CD14-positive monocyte (primary cell): ENCODE results near the gene SYNGR4. TPM values are rescaled to one million over a fixed set of nuclear protein-coding genes. Genes with fewer than 3 reads are reported as not detected.

Source experiments
- DNase-seq, 3 donors: peaks; one replicate each; pipeline ENCODE4 v3.0.0-alpha.2; 2011 to 2022
- H2AFZ ChIP-seq: 2 replicates; pipeline ENCODE4 v1.6.0; 2012; ENCODE audit warnings: mild to moderate bottlenecking, low read depth, low read length, inconsistent platforms; ENCODE audit not compliant: insufficient read depth, poor library complexity, severe bottlenecking
- H3K27ac ChIP-seq, 2 donors: 1 replicate in 1 of 2; 2 replicates in 1 of 2; pipeline ENCODE4 v1.5.1; 2012 to 2013; ENCODE audit warnings: low read length in 2 of 2, control low read depth in 1 of 2, inconsistent platforms in 1 of 2, low read depth in 1 of 2, mild to moderate bottlenecking in 1 of 2
- H3K27me3 ChIP-seq, 2 donors: one replicate each; pipeline versions ENCODE4 v1.6.0 to v1.6.1; 2011 to 2013; ENCODE audit warnings: low read length in 2 of 2; ENCODE audit not compliant: control insufficient read depth in 2 of 2, insufficient read depth in 2 of 2
- H3K36me3 ChIP-seq, 2 donors: replicated peaks in 1 of 2; 1 replicate in 1 of 2; 2 replicates in 1 of 2; pipeline versions ENCODE4 v1.5.1 to v1.6.1; 2012 to 2013; ENCODE audit warnings: low read length in 2 of 2, control low read depth in 1 of 2, inconsistent platforms in 1 of 2, mild to moderate bottlenecking in 1 of 2; ENCODE audit not compliant: insufficient read depth in 2 of 2, control insufficient read depth in 1 of 2
- H3K4me1 ChIP-seq, 2 donors: 1 replicate in 1 of 2; 2 replicates in 1 of 2; pipeline versions ENCODE4 v1.5.1 to v1.6.1; 2012 to 2013; ENCODE audit warnings: low read length in 2 of 2, control low read depth in 1 of 2, inconsistent platforms in 1 of 2, mild to moderate bottlenecking in 1 of 2, moderate library complexity in 1 of 2; ENCODE audit not compliant: insufficient read depth in 2 of 2, control insufficient read depth in 1 of 2
- H3K4me2 ChIP-seq: replicated peaks from 2 replicates; pipeline ENCODE3; 2012; ENCODE audit warnings: low read length, moderate library complexity, mild to moderate bottlenecking; ENCODE audit not compliant: poor library complexity, severe bottlenecking; ENCODE audit errors: extremely low read depth
- H3K4me3 ChIP-seq, 3 experiments: fragments of 200-600 bp in 1 of 3; sonication (generic) in 1 of 3; replicated peaks in 1 of 3; 1 replicate in 2 of 3; 2 replicates in 1 of 3; pipeline ENCODE4 v1.5.1; 2011 to 2013; ENCODE audit warnings: low read length in 3 of 3, mild to moderate bottlenecking in 3 of 3, control low read depth in 2 of 3, low read depth in 2 of 3, inconsistent platforms in 1 of 3, moderate library complexity in 1 of 3
- H3K79me2 ChIP-seq: 2 replicates; pipeline ENCODE4 v1.6.0; 2012; ENCODE audit warnings: mild to moderate bottlenecking, control low read depth, inconsistent platforms, low read length, moderate library complexity; ENCODE audit not compliant: insufficient read depth
- H3K9ac ChIP-seq: 2 replicates; pipeline ENCODE4 v1.6.0; 2017; ENCODE audit warnings: low read length, mild to moderate bottlenecking; ENCODE audit not compliant: insufficient read depth, poor library complexity, severe bottlenecking
- H3K9me3 ChIP-seq, 2 donors: replicated peaks in 1 of 2; 1 replicate in 1 of 2; 2 replicates in 1 of 2; pipeline versions ENCODE4 v1.5.1 to v1.6.1; 2012 to 2013; ENCODE audit warnings: low read length in 2 of 2, control low read depth in 1 of 2; ENCODE audit not compliant: control insufficient read depth in 1 of 2, insufficient read depth in 1 of 2
- H4K20me1 ChIP-seq: 2 replicates; pipeline ENCODE4 v1.6.0; 2012; ENCODE audit warnings: mild to moderate bottlenecking, low read length, control low read depth, moderate library complexity; ENCODE audit not compliant: insufficient read depth
- H3K27ac Mint-ChIP-seq, 7 donors: one replicate each; pipeline ENCODE4 v1.8.0; 2020; ENCODE audit warnings: mild to moderate bottlenecking in 7 of 7, mixed read lengths in 7 of 7, moderate library complexity in 6 of 7, inconsistent platforms in 2 of 7
- H3K27me3 Mint-ChIP-seq, 3 donors: one replicate each; pipeline ENCODE4 v1.8.0; 2021 to 2022; ENCODE audit warnings: low read depth in 3 of 3, mild to moderate bottlenecking in 3 of 3, mixed read lengths in 3 of 3, moderate library complexity in 3 of 3, inconsistent platforms in 1 of 3
- H3K36me3 Mint-ChIP-seq, 2 donors: one replicate each; pipeline ENCODE4 v1.8.0; 2020; ENCODE audit warnings: mixed read lengths in 2 of 2, inconsistent platforms in 1 of 2, mild to moderate bottlenecking in 1 of 2
- H3K4me1 Mint-ChIP-seq: one replicate; pipeline ENCODE4 v1.8.0; 2020; ENCODE audit warnings: mild to moderate bottlenecking, mixed read lengths
- H3K4me3 Mint-ChIP-seq, 2 donors: one replicate each; pipeline ENCODE4 v1.8.0; 2020; ENCODE audit warnings: mild to moderate bottlenecking in 2 of 2, mixed read lengths in 2 of 2, moderate library complexity in 1 of 2
- H3K9me3 Mint-ChIP-seq, 7 donors: one replicate each; pipeline ENCODE4 v1.8.0; 2020 to 2022; ENCODE audit warnings: mixed read lengths in 7 of 7, mild to moderate bottlenecking in 6 of 7, moderate library complexity in 6 of 7, inconsistent platforms in 2 of 7
- WGBS: methylation state at CpG from one replicate; pipeline ENCODE4 v1.1.5; 2013; ENCODE audit warnings: missing lambda C conversion rate; ENCODE audit not compliant: insufficient coverage; 5-methylcytosine and 5-hydroxymethylcytosine counted together
- intact Hi-C, 2 donors: fragments of 100-400 bp; cut with micrococcal nuclease; formaldehyde crosslinking; loops; one replicate each; pipeline versions ENCODE4 v1.15.0 to v1.15.1; 2023
- polyA plus RNA-seq, 3 donors: library from polyadenylated mRNA; depleted of rRNA in 1 of 3; unstranded in 2 of 3; stranded (reverse) in 1 of 3; fragments of 300-500 nt in 2 of 3; fragments of >200 nt in 1 of 3; fragmentation: Illumina TruSeq in 2 of 3; gene quantifications; 1 replicate in 2 of 3; 2 replicates in 1 of 3; pipeline ENCODE4 v1.2.3, GENCODE V29; 2012 to 2021
- TF ChIP-seq, protein P1 (sequence below): fragments of 200-600 bp; IDR thresholded peaks from one replicate; pipeline ENCODE4 v1.8.0; 2022; ENCODE audit warnings: antibody characterized with exemption, mild to moderate bottlenecking

Gene SYNGR4
- polyA plus RNA-seq, 3 donors: not detected

DNA sequence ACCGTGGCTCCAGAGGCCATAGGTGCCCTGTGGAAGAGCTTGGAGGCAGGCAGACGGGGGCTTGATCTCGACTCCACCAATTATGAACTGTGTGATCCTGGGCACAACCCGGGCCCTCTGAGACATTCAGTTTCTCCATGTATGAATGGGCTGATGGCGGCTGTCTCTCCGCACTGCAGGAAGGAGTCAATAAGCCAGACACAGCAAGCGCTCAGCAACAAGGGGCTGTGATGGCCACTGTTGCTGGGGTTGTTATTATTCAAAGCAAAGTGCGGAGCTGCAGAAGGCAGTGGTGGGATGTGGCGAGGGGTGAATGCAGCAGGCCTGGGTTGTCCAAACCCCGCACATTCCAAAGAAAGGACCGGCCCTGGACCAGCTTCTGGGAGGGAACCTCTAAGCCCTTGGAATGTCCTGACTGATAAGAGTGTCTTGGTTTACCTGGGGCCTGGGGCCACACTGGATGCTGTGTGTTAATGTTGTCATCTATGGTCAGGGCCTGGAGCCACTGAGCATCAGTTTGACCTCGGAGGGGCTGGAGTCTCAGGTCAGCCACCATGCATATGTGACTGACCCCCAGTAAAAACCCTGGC lies 8.7 kb upstream of the SYNGR4 start:
- Mint-ChIP-seq H3K36me3 (peaks cover 14 to 24% of the 10 kb centered on the region in 2 donors), H3K4me1 (no peaks in the 10 kb centered on the region), H3K27me3 (peaks cover 0 to 3% (median 1%) of the 10 kb centered on the region in 3 donors), H3K27ac (peak overlapping the region in 1 of 7 donors; percentile 6), H3K9me3 (peaks cover 0 to 3% (median 0%) of the 10 kb centered on the region in 7 donors), H3K4me3 (no peak overlapping the region)
- WGBS: 93% methylated on average over 11 of the region's 12 CpGs
- H3K4me3 ChIP-seq: no peak overlapping the region
- no peak overlapping the region for H2AFZ ChIP-seq
- TF ChIP-seq, protein P1, sequence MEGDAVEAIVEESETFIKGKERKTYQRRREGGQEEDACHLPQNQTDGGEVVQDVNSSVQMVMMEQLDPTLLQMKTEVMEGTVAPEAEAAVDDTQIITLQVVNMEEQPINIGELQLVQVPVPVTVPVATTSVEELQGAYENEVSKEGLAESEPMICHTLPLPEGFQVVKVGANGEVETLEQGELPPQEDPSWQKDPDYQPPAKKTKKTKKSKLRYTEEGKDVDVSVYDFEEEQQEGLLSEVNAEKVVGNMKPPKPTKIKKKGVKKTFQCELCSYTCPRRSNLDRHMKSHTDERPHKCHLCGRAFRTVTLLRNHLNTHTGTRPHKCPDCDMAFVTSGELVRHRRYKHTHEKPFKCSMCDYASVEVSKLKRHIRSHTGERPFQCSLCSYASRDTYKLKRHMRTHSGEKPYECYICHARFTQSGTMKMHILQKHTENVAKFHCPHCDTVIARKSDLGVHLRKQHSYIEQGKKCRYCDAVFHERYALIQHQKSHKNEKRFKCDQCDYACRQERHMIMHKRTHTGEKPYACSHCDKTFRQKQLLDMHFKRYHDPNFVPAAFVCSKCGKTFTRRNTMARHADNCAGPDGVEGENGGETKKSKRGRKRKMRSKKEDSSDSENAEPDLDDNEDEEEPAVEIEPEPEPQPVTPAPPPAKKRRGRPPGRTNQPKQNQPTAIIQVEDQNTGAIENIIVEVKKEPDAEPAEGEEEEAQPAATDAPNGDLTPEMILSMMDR: no peak
- DNase-seq: no peak
- H3K4me1 ChIP-seq: no peaks in the 10 kb centered on the region
- intact Hi-C loops: no loop called here
- H3K9ac ChIP-seq: no peak overlapping the region
- no peak overlapping the region for H3K4me2 ChIP-seq
- H3K27me3 ChIP-seq: no peaks in the 10 kb centered on the region
- no peaks in the 10 kb centered on the region for H3K79me2 ChIP-seq
- no peaks in the 10 kb centered on the region for H3K9me3 ChIP-seq
- no peaks in the 10 kb centered on the region for H4K20me1 ChIP-seq
- H3K36me3 ChIP-seq: no peaks in the 10 kb centered on the region
- H3K27ac ChIP-seq: no peak overlapping the region

DNA sequence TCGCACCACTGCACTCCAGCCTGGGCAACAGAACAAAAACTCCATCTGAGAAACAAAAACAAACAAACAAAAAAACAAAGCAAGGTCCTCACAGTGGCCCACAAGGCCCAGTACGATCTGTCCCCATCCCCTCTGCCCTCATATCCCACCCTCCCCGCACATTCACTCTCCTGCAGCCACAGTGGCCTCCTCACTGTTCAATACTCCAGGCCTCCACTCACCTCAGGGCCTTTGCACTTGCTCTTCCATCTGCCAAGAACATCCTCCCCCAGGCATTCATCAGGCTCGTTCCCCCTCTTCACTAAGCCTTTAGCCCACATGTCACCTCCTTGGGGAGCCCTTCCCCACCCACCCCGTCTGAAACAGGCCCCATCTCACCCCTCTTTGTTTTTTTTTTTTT lies 5.0 kb upstream of the SYNGR4 start:
- intact Hi-C loops: no loop called here
- peak overlapping the region in 1 of 7 donors; percentile 30 for H3K27ac Mint-ChIP-seq
- WGBS: 84% methylated on average over 4 of the region's 5 CpGs
- no peak for DNase-seq
- Histone ChIP-seq H3K4me1 (peaks cover 10 to 11% of the 10 kb centered on the region in 2 donors), H3K9me3 (no peaks in the 10 kb centered on the region), H3K4me2 (no peak overlapping the region), H3K4me3 (no peak overlapping the region), H3K27me3 (no peaks in the 10 kb centered on the region), H3K79me2 (no peaks in the 10 kb centered on the region), H2AFZ (no peak overlapping the region), H3K9ac (no peak overlapping the region), H4K20me1 (no peaks in the 10 kb centered on the region), H3K27ac (no peak overlapping the region), H3K36me3 (no peaks in the 10 kb centered on the region)
- H3K36me3 Mint-ChIP-seq: peaks cover 14 to 29% of the 10 kb centered on the region in 2 donors
- peaks cover 0 to 1% (median 1%) of the 10 kb centered on the region in 3 donors for H3K27me3 Mint-ChIP-seq
- H3K9me3 Mint-ChIP-seq: peaks cover 0 to 3% (median 0%) of the 10 kb centered on the region in 7 donors
- no peak overlapping the region for H3K4me3 Mint-ChIP-seq
- peaks cover 3% of the 10 kb centered on the region for H3K4me1 Mint-ChIP-seq
- TF ChIP-seq, protein P1: no peak
